Measurements from ENCODE around the gene TBC1D1. TPM values are rescaled to one million over a fixed set of nuclear protein-coding genes. Genes with fewer than 3 reads are reported as not detected.
A peak's percentile ranks its signal among the peaks of the same experiment; 100 is the strongest.

Gene TBC1D1
- total RNA-seq, 2 donors from 2014 or later: 55.3 to 77.4 TPM

GRCh38 chr4:38025665-38026064 is 134.8 kb downstream of the TBC1D1 start:
- H3K36me3 ChIP-seq: no peaks in the 10 kb centered on the region
- no peak for DNase-seq
- intact Hi-C loops (cut with DNase I): no loop called here

GRCh38 chr4:38026158-38026740 is 135.4 kb downstream of the TBC1D1 start:
- no peak for DNase-seq
- Histone ChIP-seq H3K4me3 (no peak overlapping the region), H3K9ac (ENCODE audit: low read depth in 2 of 2, low read length in 2 of 2) (no peak overlapping the region), H3K27me3 (no peaks in the 10 kb centered on the region), H3K27ac (no peak overlapping the region), H3K9me3 (no peaks in the 10 kb centered on the region), H3K36me3 (no peaks in the 10 kb centered on the region), H3K4me1 (no peaks in the 10 kb centered on the region)
- intact Hi-C loops (cut with DNase I): no loop called here
- no peak for TF ChIP-seq CTCF (IDR thresholded peaks at IDR 0.05)

More at GRCh38 chr4:38025665-38026064, 134.8 kb downstream of the TBC1D1 start:
- TF ChIP-seq CTCF (IDR thresholded peaks at IDR 0.05): no peak
- Histone ChIP-seq H3K9me3 (no peaks in the 10 kb centered on the region), H3K4me3 (no peak overlapping the region), H3K9ac (ENCODE audit: low read depth in 2 of 2, low read length in 2 of 2) (no peak overlapping the region), H3K27me3 (no peaks in the 10 kb centered on the region), H3K27ac (no peak overlapping the region), H3K4me1 (no peaks in the 10 kb centered on the region)

GRCh38 chr4:38030023-38030422 is 139.1 kb downstream of the TBC1D1 start:
- no peak overlapping the region for H3K27ac ChIP-seq
- no peak for DNase-seq
- no peak for TF ChIP-seq CTCF (IDR thresholded peaks at IDR 0.05)
- no peak overlapping the region for H3K4me3 ChIP-seq
- H3K4me1 ChIP-seq: no peaks in the 10 kb centered on the region
- no peaks in the 10 kb centered on the region for H3K9me3 ChIP-seq
- intact Hi-C loops (cut with DNase I): loop anchor here (10.0 kb wide), 2 partner anchors 55 to 425 kb away; no protein-coding TSS in a partner anchor
- H3K27me3 ChIP-seq: no peaks in the 10 kb centered on the region
- no peaks in the 10 kb centered on the region for H3K36me3 ChIP-seq
- no peak overlapping the region for H3K9ac ChIP-seq (ENCODE audit: low read depth in 2 of 2, low read length in 2 of 2)

- peak; percentile 62 for TF ChIP-seq CTCF (IDR thresholded peaks at IDR 0.05)
- Histone ChIP-seq H3K9me3 (no peaks in the 10 kb centered on the region), H3K36me3 (no peaks in the 10 kb centered on the region), H3K27ac (no peak overlapping the region), H3K27me3 (no peaks in the 10 kb centered on the region), H3K4me1 (no peaks in the 10 kb centered on the region), H3K9ac (ENCODE audit: low read depth in 2 of 2, low read length in 2 of 2) (no peak overlapping the region), H3K4me3 (no peak overlapping the region)
- DNase-seq: peak; percentile 55
- intact Hi-C loops (cut with DNase I): loop anchor here (2.0 to 10.0 kb wide), 3 partner anchors 60 to 430 kb away; no protein-coding TSS in a partner anchor
These were observed 144.3 kb downstream of the TBC1D1 start for GRCh38 chr4:38034986-38035882.

- Histone ChIP-seq H3K9ac (ENCODE audit: low read depth in 2 of 2, low read length in 2 of 2) (no peak overlapping the region), H3K4me1 (no peaks in the 10 kb centered on the region), H3K36me3 (no peaks in the 10 kb centered on the region), H3K4me3 (no peak overlapping the region), H3K27ac (no peak overlapping the region), H3K27me3 (no peaks in the 10 kb centered on the region), H3K9me3 (no peaks in the 10 kb centered on the region)
- no peak for DNase-seq
- intact Hi-C loops (cut with DNase I): loop anchor here (10.0 kb wide), 2 partner anchors 62 to 432 kb away; no protein-coding TSS in a partner anchor
- TF ChIP-seq CTCF (IDR thresholded peaks at IDR 0.05): no peak
These were observed 145.7 kb downstream of the TBC1D1 start for GRCh38 chr4:38036548-38036947.
